SU-DHL-6 (cell line): Measurements from ENCODE around the gene LY9.

Experiments
- H2AFZ ChIP-seq: fragments of 200-600 bp; sonication (generic); 2 replicates; pipeline ENCODE4 v1.6.1; 2014; ENCODE audit warnings: low read depth, mild to moderate bottlenecking, moderate library complexity, mixed read lengths, antibody characterized with exemption, low read length; ENCODE audit not compliant: severe bottlenecking
- H3F3A ChIP-seq: fragments of 200-600 bp; shearing (Covaris generic); 2 replicates; pipeline ENCODE4 v1.6.0; 2016; ENCODE audit warnings: antibody characterized with exemption, mild to moderate bottlenecking; ENCODE audit not compliant: insufficient read depth
- H3K27ac ChIP-seq: fragments of 200-600 bp; sonication (generic); 2 replicates; pipeline ENCODE4 v1.5.1; 2016; ENCODE audit warnings: low read depth, mild to moderate bottlenecking, low read length, moderate library complexity, mixed read lengths
- H3K27me3 ChIP-seq: fragments of 200-600 bp; sonication (generic), shearing (Covaris generic); 2 replicates; pipeline ENCODE4 v1.6.0; 2014; ENCODE audit warnings: mild to moderate bottlenecking, low read length
- H3K36me3 ChIP-seq: fragments of 200-600 bp; sonication (generic); 2 replicates; pipeline ENCODE4 v1.6.1; 2014; ENCODE audit warnings: mild to moderate bottlenecking, low read length, mixed read lengths
- H3K4me2 ChIP-seq: fragments of 300-600, 200-600 bp; shearing (Covaris generic), sonication (generic); 2 replicates; pipeline ENCODE4 v1.6.0; 2014; ENCODE audit warnings: low read length, low read depth, mild to moderate bottlenecking; ENCODE audit not compliant: poor library complexity, severe bottlenecking
- H3K4me3 ChIP-seq: fragments of 200-600 bp; sonication (generic); 2 replicates; pipeline ENCODE4 v1.5.1; 2014; ENCODE audit warnings: antibody characterized with exemption, low read length, mild to moderate bottlenecking, mixed read lengths; ENCODE audit not compliant: insufficient read depth, poor library complexity, severe bottlenecking
- H3K79me2 ChIP-seq: fragments of 200-600 bp; sonication (generic); 2 replicates; pipeline ENCODE4 v1.6.1; 2014; ENCODE audit warnings: mild to moderate bottlenecking, low read length, moderate library complexity; ENCODE audit not compliant: insufficient read depth
- H3K9ac ChIP-seq: fragments of 200-600 bp; sonication (generic); 2 replicates; pipeline ENCODE4 v1.7.0; 2014; ENCODE audit warnings: mild to moderate bottlenecking, low read length
- H3K9me2 ChIP-seq: fragments of 200-600 bp; sonication (generic); replicated peaks from 2 replicates; pipeline ENCODE4 v1.6.1; 2014; ENCODE audit warnings: low read length; ENCODE audit not compliant: insufficient read depth
- H3K9me3 ChIP-seq: fragments of 200-600 bp; sonication (generic); 2 replicates; pipeline ENCODE4 v1.6.1; 2014; ENCODE audit warnings: low read length, mixed read lengths; ENCODE audit not compliant: insufficient read depth
- H4K20me1 ChIP-seq: fragments of 200-600 bp; sonication (generic); 2 replicates; pipeline ENCODE4 v1.6.1; 2014; ENCODE audit warnings: low read depth, mild to moderate bottlenecking, antibody characterized with exemption, low read length, moderate library complexity, mixed read lengths
- CTCF ChIP-seq: fragments of 200-600 bp; sonication (generic); IDR thresholded peaks from one replicate; pipeline ENCODE4 v1.5.1; 2017; ENCODE audit warnings: antibody characterized with exemption, mild to moderate bottlenecking, low read length, moderate library complexity; ENCODE audit not compliant: insufficient read depth, poor library complexity, severe bottlenecking
- EZH2phosphoT487 ChIP-seq: fragments of 200-600 bp; sonication (generic), shearing (Covaris generic); conservative IDR thresholded peaks from 2 replicates; pipeline ENCODE4 v1.6.1; 2018; ENCODE audit warnings: mild to moderate bottlenecking, antibody characterized with exemption, low read length, moderate library complexity, mixed read lengths

LY9 gene

GRCh38 chr1:160850993-160851392, 55.0 kb downstream of the LY9 start:
- Histone ChIP-seq H3F3A (no peaks in the 10 kb centered on the region), H3K9me3 (no peaks in the 10 kb centered on the region), H3K9me2 (no peaks in the 10 kb centered on the region), H3K27me3 (no peaks in the 10 kb centered on the region), H3K79me2 (no peaks in the 10 kb centered on the region), H3K27ac (no peak overlapping the region), H3K4me2 (no peak overlapping the region), H4K20me1 (no peaks in the 10 kb centered on the region), H2AFZ (no peak overlapping the region), H3K36me3 (no peaks in the 10 kb centered on the region), H3K4me3 (no peak overlapping the region), H3K9ac (no peak overlapping the region)
- TF ChIP-seq EZH2phosphoT487: no peak
- no peak for TF ChIP-seq CTCF

GRCh38 chr1:160853014-160853413, 57.0 kb downstream of the LY9 start:
- Histone ChIP-seq H3F3A (no peaks in the 10 kb centered on the region), H3K4me2 (no peak overlapping the region), H3K9me2 (no peaks in the 10 kb centered on the region), H2AFZ (no peak overlapping the region), H4K20me1 (no peaks in the 10 kb centered on the region), H3K36me3 (no peaks in the 10 kb centered on the region), H3K9me3 (no peaks in the 10 kb centered on the region), H3K27ac (no peak overlapping the region), H3K27me3 (no peaks in the 10 kb centered on the region), H3K9ac (no peak overlapping the region), H3K79me2 (no peaks in the 10 kb centered on the region), H3K4me3 (no peak overlapping the region)
- TF ChIP-seq CTCF: no peak
- no peak for TF ChIP-seq EZH2phosphoT487

- Histone ChIP-seq H3K27me3 (no peaks in the 10 kb centered on the region), H3K79me2 (no peaks in the 10 kb centered on the region), H3K9me2 (no peaks in the 10 kb centered on the region), H3K9ac (no peak overlapping the region), H3K36me3 (no peaks in the 10 kb centered on the region), H3F3A (no peaks in the 10 kb centered on the region), H2AFZ (no peak overlapping the region), H3K27ac (no peak overlapping the region), H3K4me3 (no peak overlapping the region), H3K9me3 (no peaks in the 10 kb centered on the region), H4K20me1 (no peaks in the 10 kb centered on the region), H3K4me2 (no peak overlapping the region)
- TF ChIP-seq CTCF (no peak), EZH2phosphoT487 (no peak)
These were observed 57.8 kb downstream of the LY9 start for GRCh38 chr1:160853754-160854153.
